ENCODE results near the gene OR52B2.

DNA sequence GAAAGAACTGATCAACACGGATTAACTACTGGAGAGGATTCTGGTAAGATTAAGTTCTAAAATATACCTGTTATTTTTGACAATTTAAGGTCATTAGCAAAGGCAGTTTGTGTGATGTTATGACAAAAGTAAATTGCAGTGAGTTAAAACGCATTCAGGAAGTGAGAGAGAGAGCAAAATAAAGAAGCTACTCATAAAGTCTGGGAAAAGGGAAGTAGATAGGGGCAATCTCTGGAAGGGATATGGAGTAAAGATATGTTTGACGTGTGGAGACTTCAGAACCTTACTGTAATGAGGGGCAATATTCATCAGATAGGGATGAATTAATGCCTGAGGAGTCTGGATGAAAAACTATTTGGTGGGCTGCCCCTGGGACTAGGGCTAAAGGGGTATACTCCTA lies 45.9 kb downstream of the OR52B2 start:
- TF ChIP-seq, protein P1, sequence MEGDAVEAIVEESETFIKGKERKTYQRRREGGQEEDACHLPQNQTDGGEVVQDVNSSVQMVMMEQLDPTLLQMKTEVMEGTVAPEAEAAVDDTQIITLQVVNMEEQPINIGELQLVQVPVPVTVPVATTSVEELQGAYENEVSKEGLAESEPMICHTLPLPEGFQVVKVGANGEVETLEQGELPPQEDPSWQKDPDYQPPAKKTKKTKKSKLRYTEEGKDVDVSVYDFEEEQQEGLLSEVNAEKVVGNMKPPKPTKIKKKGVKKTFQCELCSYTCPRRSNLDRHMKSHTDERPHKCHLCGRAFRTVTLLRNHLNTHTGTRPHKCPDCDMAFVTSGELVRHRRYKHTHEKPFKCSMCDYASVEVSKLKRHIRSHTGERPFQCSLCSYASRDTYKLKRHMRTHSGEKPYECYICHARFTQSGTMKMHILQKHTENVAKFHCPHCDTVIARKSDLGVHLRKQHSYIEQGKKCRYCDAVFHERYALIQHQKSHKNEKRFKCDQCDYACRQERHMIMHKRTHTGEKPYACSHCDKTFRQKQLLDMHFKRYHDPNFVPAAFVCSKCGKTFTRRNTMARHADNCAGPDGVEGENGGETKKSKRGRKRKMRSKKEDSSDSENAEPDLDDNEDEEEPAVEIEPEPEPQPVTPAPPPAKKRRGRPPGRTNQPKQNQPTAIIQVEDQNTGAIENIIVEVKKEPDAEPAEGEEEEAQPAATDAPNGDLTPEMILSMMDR (IDR thresholded peaks at IDR 0.05; ENCODE audit: low read length) = no peak
- no peak for TF ChIP-seq EZH2 (IDR thresholded peaks at IDR 0.05; ENCODE audit: borderline replicate concordance, low read length)
